Small intestine (tissue), 7 donors: ENCODE measurements around the gene FXYD5. TPM values are rescaled to one million over a fixed set of nuclear protein-coding genes. Genes with fewer than 3 reads are reported as not detected.

ENCODE experiments used
- DNase-seq, 2 donors: peaks; one replicate each; pipeline versions ENCODE4 v3.0.0 to v3.0.0-alpha.2; 2013
- FAIRE-seq: peaks from 2 replicates; lab custom pipeline; 2012; peaks lifted over from hg19 to GRCh38; lab: Jason Lieb, UNC
- H3K27ac ChIP-seq, 3 donors: one replicate each; pipeline ENCODE4 v1.5.1; 2013; ENCODE audit warnings: low read length in 2 of 3, mild to moderate bottlenecking in 2 of 3, control low read depth in 1 of 3, inconsistent platforms in 1 of 3, low read depth in 1 of 3, moderate library complexity in 1 of 3
- H3K27me3 ChIP-seq, 3 donors: one replicate each; pipeline ENCODE4 v1.6.1; 2013; ENCODE audit warnings: low read length in 3 of 3, inconsistent platforms in 1 of 3; ENCODE audit not compliant: control insufficient read depth in 3 of 3, insufficient read depth in 3 of 3
- H3K36me3 ChIP-seq, 3 donors: one replicate each; pipeline ENCODE4 v1.6.1; 2013; ENCODE audit warnings: low read length in 3 of 3, inconsistent platforms in 1 of 3, low read depth in 1 of 3, mild to moderate bottlenecking in 1 of 3, moderate library complexity in 1 of 3; ENCODE audit not compliant: control insufficient read depth in 3 of 3, insufficient read depth in 2 of 3
- H3K4me1 ChIP-seq, 3 donors: one replicate each; pipeline ENCODE4 v1.6.1; 2013; ENCODE audit warnings: low read length in 2 of 3, inconsistent platforms in 1 of 3, low read depth in 1 of 3, mild to moderate bottlenecking in 1 of 3, moderate library complexity in 1 of 3; ENCODE audit not compliant: control insufficient read depth in 3 of 3, insufficient read depth in 2 of 3
- H3K4me3 ChIP-seq, 3 donors: one replicate each; pipeline ENCODE4 v1.5.1; 2013; ENCODE audit warnings: low read length in 3 of 3, control low read depth in 1 of 3, inconsistent platforms in 1 of 3, low read depth in 1 of 3, mild to moderate bottlenecking in 1 of 3, moderate library complexity in 1 of 3
- H3K9me3 ChIP-seq, 2 donors: one replicate each; pipeline ENCODE4 v1.6.1; 2013; ENCODE audit warnings: low read depth in 1 of 2, low read length in 1 of 2; ENCODE audit not compliant: control insufficient read depth in 2 of 2, insufficient read depth in 1 of 2
- WGBS, 3 donors: extraction: QIAGEN DNeasy Blood & Tissue Kit; methylation state at CpG; one replicate each; pipeline ENCODE4 v1.1.7; 2013; 5-methylcytosine and 5-hydroxymethylcytosine counted together
- polyA plus RNA-seq, 4 donors: library from polyadenylated mRNA; stranded (reverse) in 3 of 4; unstranded in 1 of 4; fragments of 200-250 nt in 3 of 4; fragments of 120-200 nt in 1 of 4; gene quantifications; one replicate each; pipeline versions ENCODE4 v1.2.1 to v1.2.3, GENCODE V29; 2013
- donor health status: healthy with polysubstance abuse.
- donor health status: control.
- donor health status: control.
- donor health status: Bipolar disorder and iron deficiency.
- donor health status: healthy.

Gene FXYD5
- polyA plus RNA-seq, 4 donors: 3.4 to 60.5 (median 30.2) TPM

- WGBS, 3 donors: 46 to 82% (median 65%) methylated on average over 8 of the region's 8 CpGs
- peaks cover 0 to 31% (median 2%) of the 10 kb centered on the region in 3 donors for H3K4me1 ChIP-seq
- no peaks in the 10 kb centered on the region for H3K9me3 ChIP-seq
- peak overlapping the region; percentile 28 to 90 (median 65) for H3K27ac ChIP-seq
- H3K4me3 ChIP-seq: peak overlapping the region; percentile 37 to 62 (median 41)
- peaks cover 0 to 39% (median 0%) of the 10 kb centered on the region in 3 donors for H3K36me3 ChIP-seq
- DNase-seq: no peak
- no peak for FAIRE-seq
- H3K27me3 ChIP-seq: no peaks in the 10 kb centered on the region
Observed at GRCh38 chr19:35117116-35117515, 37.4 kb upstream of the FXYD5 start.

- H3K4me1 ChIP-seq: peaks cover 0 to 34% (median 2%) of the 10 kb centered on the region in 3 donors
- H3K9me3 ChIP-seq: no peaks in the 10 kb centered on the region
- peak overlapping the region; percentile 0 to 43 (median 33) for H3K27ac ChIP-seq
- H3K27me3 ChIP-seq: no peaks in the 10 kb centered on the region
- DNase-seq: peak in 1 of 2 donors; percentile 25
- WGBS, 3 donors: 60 to 73% (median 66%) methylated on average over 11 of the region's 11 CpGs
- H3K36me3 ChIP-seq: peaks cover 0 to 45% (median 0%) of the 10 kb centered on the region in 3 donors
- FAIRE-seq: no peak
- H3K4me3 ChIP-seq: peak overlapping the region in 2 of 3 donors; percentile 37 to 62
Observed at GRCh38 chr19:35117799-35118198, 36.7 kb upstream of the FXYD5 start.

- no peaks in the 10 kb centered on the region for H3K9me3 ChIP-seq
- WGBS, 3 donors: 57 to 69% (median 58%) methylated on average over 13 of the region's 13 CpGs
- peak overlapping the region in 2 of 3 donors; percentile 19 to 33 for H3K27ac ChIP-seq
- FAIRE-seq: no peak
- H3K36me3 ChIP-seq: peaks cover 0 to 51% (median 0%) of the 10 kb centered on the region in 3 donors
- H3K4me1 ChIP-seq: peaks cover 0 to 38% (median 2%) of the 10 kb centered on the region in 3 donors
- peak in 1 of 2 donors; percentile 78 for DNase-seq
- peak overlapping the region in 1 of 3 donors; percentile 62 for H3K4me3 ChIP-seq
- H3K27me3 ChIP-seq: no peaks in the 10 kb centered on the region
Observed at GRCh38 chr19:35118268-35119020, 36.1 kb upstream of the FXYD5 start.

GRCh38 chr19:35119091-35119490 lies 35.4 kb upstream of the FXYD5 start:
- H3K36me3 ChIP-seq: peaks cover 0 to 54% (median 0%) of the 10 kb centered on the region in 3 donors
- no peak for DNase-seq
- no peaks in the 10 kb centered on the region for H3K27me3 ChIP-seq
- H3K4me1 ChIP-seq: peaks cover 0 to 40% (median 4%) of the 10 kb centered on the region in 3 donors
- FAIRE-seq: no peak
- peak overlapping the region in 1 of 3 donors; percentile 19 for H3K27ac ChIP-seq
- WGBS, 3 donors: 59 to 66% (median 64%) methylated on average over 13 to 14 of the region's 14 CpGs
- H3K4me3 ChIP-seq: peak overlapping the region in 1 of 3 donors; percentile 24
- no peaks in the 10 kb centered on the region for H3K9me3 ChIP-seq

DNA sequence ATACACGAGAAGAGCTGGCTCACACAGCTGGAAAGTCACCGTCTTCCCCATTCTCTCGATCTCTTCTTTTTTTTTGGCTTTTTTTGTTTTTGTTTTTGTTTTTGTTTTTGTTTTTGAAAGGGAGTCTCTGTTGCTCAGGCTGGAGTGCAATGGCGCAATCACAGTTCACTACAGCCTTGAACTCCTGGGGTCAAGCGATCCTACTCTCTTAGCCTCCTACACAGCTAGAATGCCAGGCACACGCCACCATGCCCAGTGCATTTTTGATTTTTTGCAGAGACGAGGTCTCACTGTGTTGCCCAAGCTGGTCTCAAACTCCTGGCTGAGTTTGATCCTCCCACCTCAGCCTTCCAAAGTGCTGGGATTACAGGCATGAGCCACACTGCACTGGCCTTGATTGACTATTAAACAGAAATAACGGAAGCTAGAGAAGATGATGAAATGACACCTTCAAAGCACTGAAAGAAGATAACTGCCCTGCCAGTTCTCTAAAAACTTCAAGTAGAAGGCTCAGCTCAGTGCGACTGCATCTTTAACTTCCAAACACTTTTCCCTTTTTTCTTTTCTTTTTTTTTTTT lies 34.9 kb upstream of the FXYD5 start:
- Histone ChIP-seq H3K4me3 (no peak overlapping the region), H3K4me1 (peaks cover 0 to 41% (median 6%) of the 10 kb centered on the region in 3 donors), H3K27me3 (no peaks in the 10 kb centered on the region), H3K36me3 (peaks cover 0 to 54% (median 0%) of the 10 kb centered on the region in 3 donors), H3K9me3 (no peaks in the 10 kb centered on the region), H3K27ac (no peak overlapping the region)
- FAIRE-seq (no peak), DNase-seq (no peak)
- WGBS, 3 donors: 89 to 95% (median 89%) methylated on average over 9 of the region's 9 CpGs

DNA sequence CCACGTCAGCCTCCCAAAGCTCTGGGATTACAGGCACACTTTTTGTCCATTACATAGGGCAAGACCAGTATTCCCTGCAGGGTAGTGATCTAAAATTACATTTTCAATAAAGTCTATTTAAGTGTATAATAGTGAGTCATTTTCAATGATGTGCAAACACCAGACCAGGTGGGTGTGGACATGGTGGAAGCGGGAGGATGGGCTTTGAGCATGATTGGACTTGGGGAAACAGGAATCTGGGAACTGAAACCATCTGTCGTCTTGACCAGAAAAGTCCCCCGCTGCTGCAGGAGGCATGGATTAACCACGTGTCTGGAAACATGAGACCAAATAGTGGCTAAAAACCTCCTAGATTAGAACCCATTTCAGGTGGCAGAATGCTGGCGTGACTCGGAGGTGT lies 34.0 kb upstream of the FXYD5 start:
- no peak for FAIRE-seq
- DNase-seq: peak in 1 of 2 donors; percentile 38
- Histone ChIP-seq H3K27ac (peak overlapping the region in 2 of 3 donors; percentile 59 to 60), H3K9me3 (no peaks in the 10 kb centered on the region), H3K4me3 (peak overlapping the region in 1 of 3 donors; percentile 1), H3K36me3 (peaks cover 0 to 54% (median 0%) of the 10 kb centered on the region in 3 donors), H3K4me1 (peaks cover 0 to 42% (median 6%) of the 10 kb centered on the region in 3 donors), H3K27me3 (no peaks in the 10 kb centered on the region)
- WGBS, 3 donors: 57 to 79% (median 69%) methylated on average over 7 of the region's 7 CpGs

DNA sequence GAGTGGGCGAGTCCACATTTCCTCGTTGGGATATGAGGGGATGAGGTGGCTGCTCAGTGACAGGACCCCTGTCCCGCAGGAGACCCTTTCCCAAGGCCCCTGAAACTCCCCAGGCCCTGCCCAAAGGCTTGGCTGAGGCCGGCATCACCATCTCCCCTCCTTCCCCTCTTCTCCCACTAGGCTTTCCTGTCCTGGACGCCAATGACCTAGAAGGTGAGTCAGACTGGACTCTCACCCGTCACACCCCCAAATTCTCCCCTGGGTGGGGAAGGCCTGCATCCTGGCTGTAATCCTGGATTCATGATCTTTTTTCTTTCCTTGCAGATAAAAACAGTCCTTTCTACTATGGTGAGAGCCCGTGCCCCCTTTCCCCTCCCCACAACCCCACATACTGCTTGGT lies 33.6 kb upstream of the FXYD5 start:
- Histone ChIP-seq H3K27me3 (no peaks in the 10 kb centered on the region), H3K4me1 (peaks cover 0 to 42% (median 6%) of the 10 kb centered on the region in 3 donors), H3K36me3 (peaks cover 0 to 54% (median 0%) of the 10 kb centered on the region in 3 donors), H3K4me3 (peak overlapping the region in 1 of 3 donors; percentile 1), H3K9me3 (no peaks in the 10 kb centered on the region), H3K27ac (peak overlapping the region in 2 of 3 donors; percentile 59 to 60)
- 56 to 77% (median 61%) methylated on average over 6 to 7 of the region's 7 CpGs for WGBS, 3 donors
- DNase-seq: peak in 1 of 2 donors; percentile 67
- FAIRE-seq: no peak
